HepG2 (cell line): ENCODE results near the gene BABAM2. TPM values are rescaled to one million over a fixed set of nuclear protein-coding genes. Genes with fewer than 3 reads are reported as not detected.
A peak's percentile ranks its signal among the peaks of the same experiment; 100 is the strongest.

Experiments
- CBFB ChIP-seq: sonication (generic); formaldehyde crosslinking; IDR thresholded peaks from 2 replicates; pipeline ENCODE4 v1.4.0; 2020; ENCODE audit warnings: missing genetic modification reagents
- LCORL ChIP-seq, 2 experiments: fragments of 450-650 bp in 1 of 2; sonication (generic) in 1 of 2; formaldehyde crosslinking in 1 of 2; IDR thresholded peaks; 2 replicates each; pipeline versions ENCODE4 v1.5.0 to v1.6.1; 2017 to 2020; ENCODE audit warnings: antibody characterized with exemption in 1 of 2, missing genetic modification reagents in 1 of 2
- MAZ ChIP-seq, 2 experiments: sonication (generic) in 1 of 2; formaldehyde crosslinking in 1 of 2; IDR thresholded peaks; 2 replicates each; pipeline versions ENCODE4 v1.5.0 to v1.6.1; 2012 to 2020; ENCODE audit warnings: low read depth in 2 of 2, mild to moderate bottlenecking in 2 of 2, borderline replicate concordance in 1 of 2, improper control_type of control experiment in 1 of 2, low read length in 1 of 2, missing genetic modification reagents in 1 of 2, moderate library complexity in 1 of 2
- MYC ChIP-seq: sonication (generic); formaldehyde crosslinking; IDR thresholded peaks from 2 replicates; pipeline ENCODE4 v1.9.0; 2021; ENCODE audit warnings: missing genetic modification reagents, borderline replicate concordance
- NFKB2 ChIP-seq: sonication (generic); formaldehyde crosslinking; IDR thresholded peaks from 2 replicates; pipeline ENCODE4 v1.4.0; 2020; ENCODE audit warnings: missing genetic modification reagents, borderline replicate concordance
- PAWR ChIP-seq: sonication (generic); formaldehyde crosslinking; IDR thresholded peaks from 2 replicates; pipeline ENCODE4 v1.4.0; 2020; ENCODE audit warnings: missing genetic modification reagents, mild to moderate bottlenecking, borderline replicate concordance
- TBX2 ChIP-seq: sonication (generic); formaldehyde crosslinking; IDR thresholded peaks from 2 replicates; pipeline ENCODE4 v1.5.0; 2020; ENCODE audit warnings: missing genetic modification reagents, mild to moderate bottlenecking, borderline replicate concordance
- ZNF12 ChIP-seq: sonication (generic); formaldehyde crosslinking; IDR thresholded peaks from 2 replicates; pipeline ENCODE4 v1.5.0; 2020; ENCODE audit warnings: missing genetic modification reagents
- ZNF773 ChIP-seq: sonication (generic); formaldehyde crosslinking; IDR thresholded peaks from 2 replicates; pipeline ENCODE4 v1.4.0; 2020; ENCODE audit warnings: missing genetic modification reagents, borderline replicate concordance
- polyA plus RNA-seq, 8 experiments: library from polyadenylated mRNA; depleted of rRNA in 3 of 8; stranded (reverse) in 7 of 8; unstranded in 1 of 8; fragments of >200 nt; fragmentation: Illumina TruSeq in 4 of 8; extraction: Trizol in 4 of 8; gene quantifications; 2 replicates each; pipeline versions ENCODE4 v1.2.1 to v1.2.3, GENCODE V29; 2011 to 2016; ENCODE audit warnings: low read depth in 4 of 8, missing spikeins in 1 of 8, mixed read lengths in 1 of 8; ENCODE audit not compliant: insufficient read depth in 1 of 8
- total RNA-seq, 5 experiments: library from RNA; depleted of rRNA; stranded (reverse); fragments of >200 nt; fragmentation: Illumina TruSeq; extraction: Trizol; gene quantifications; 2 replicates each; pipeline ENCODE4 v1.2.3, GENCODE V29; 2016; ENCODE audit warnings: low read depth in 1 of 5
- TF ChIP-seq, protein P1 (sequence below): sonication (generic); formaldehyde crosslinking; IDR thresholded peaks from 2 replicates; pipeline ENCODE4 v1.5.1; 2020; ENCODE audit warnings: missing genetic modification reagents, mild to moderate bottlenecking, borderline replicate concordance
- TF ChIP-seq, protein P2 (sequence below): IDR thresholded peaks from 2 replicates; pipeline ENCODE4 v1.6.1; 2016; ENCODE audit warnings: missing biosample characterization, missing genetic modification reagents, low read depth
- TF ChIP-seq, protein P3 (sequence below): sonication (generic); formaldehyde crosslinking; IDR thresholded peaks from 2 replicates; pipeline ENCODE4 v1.4.0; 2020; ENCODE audit warnings: missing genetic modification reagents
- TF ChIP-seq, protein P4 (sequence below): sonication (generic); formaldehyde crosslinking; IDR thresholded peaks from 2 replicates; pipeline ENCODE4 v1.4.0; 2020; ENCODE audit warnings: missing genetic modification reagents, borderline replicate concordance
- TF ChIP-seq, protein P5 (sequence below): IDR thresholded peaks from 2 replicates; pipeline ENCODE4 v1.6.1; 2018; ENCODE audit warnings: missing genetic modification reagents, mild to moderate bottlenecking, missing compliant biosample characterization

BABAM2 gene
- total and polyA plus RNA-seq, 2 of the 13 experiments (the other 11 are each of a cell fraction or from before 2014, with no cell fraction given), result 24.9 to 28.0 TPM

DNA sequence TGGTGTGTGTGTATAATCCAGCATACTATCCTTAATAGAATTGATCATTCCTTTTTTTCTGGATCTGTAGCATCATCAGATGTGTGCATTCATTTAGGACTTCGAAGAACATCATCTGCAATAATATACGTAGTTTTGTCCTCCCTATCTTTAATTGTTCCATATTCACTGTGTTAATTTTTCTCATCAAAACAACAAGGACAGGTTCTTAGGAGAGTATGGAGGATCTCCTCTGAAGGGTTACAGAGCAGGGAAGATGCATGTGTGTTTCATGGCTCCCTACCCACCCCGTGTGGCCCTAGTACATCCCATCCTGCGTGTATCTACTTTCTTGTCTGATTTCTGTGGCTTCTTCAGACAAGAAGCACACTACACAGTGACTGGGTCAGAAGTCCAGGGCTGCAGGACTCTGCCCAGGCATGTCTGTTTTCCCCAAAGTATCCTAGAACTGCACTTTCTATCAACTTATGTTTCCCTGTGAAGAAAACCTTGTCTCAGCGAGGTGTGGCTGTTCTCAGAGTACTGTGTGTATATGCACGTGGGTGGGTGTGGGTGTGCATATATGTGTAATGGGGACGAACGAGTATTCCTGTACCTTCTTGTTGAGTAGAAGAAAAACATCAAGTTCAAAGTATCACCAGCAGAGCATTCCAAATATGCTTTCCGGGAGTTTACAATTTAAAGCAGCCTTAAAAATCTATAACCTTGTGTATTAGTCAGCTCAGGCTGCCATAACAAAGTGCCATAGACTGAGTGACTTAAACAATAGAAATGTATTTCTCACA is 281.8 kb downstream of the BABAM2 start (continued):
- TF ChIP-seq, protein P1, sequence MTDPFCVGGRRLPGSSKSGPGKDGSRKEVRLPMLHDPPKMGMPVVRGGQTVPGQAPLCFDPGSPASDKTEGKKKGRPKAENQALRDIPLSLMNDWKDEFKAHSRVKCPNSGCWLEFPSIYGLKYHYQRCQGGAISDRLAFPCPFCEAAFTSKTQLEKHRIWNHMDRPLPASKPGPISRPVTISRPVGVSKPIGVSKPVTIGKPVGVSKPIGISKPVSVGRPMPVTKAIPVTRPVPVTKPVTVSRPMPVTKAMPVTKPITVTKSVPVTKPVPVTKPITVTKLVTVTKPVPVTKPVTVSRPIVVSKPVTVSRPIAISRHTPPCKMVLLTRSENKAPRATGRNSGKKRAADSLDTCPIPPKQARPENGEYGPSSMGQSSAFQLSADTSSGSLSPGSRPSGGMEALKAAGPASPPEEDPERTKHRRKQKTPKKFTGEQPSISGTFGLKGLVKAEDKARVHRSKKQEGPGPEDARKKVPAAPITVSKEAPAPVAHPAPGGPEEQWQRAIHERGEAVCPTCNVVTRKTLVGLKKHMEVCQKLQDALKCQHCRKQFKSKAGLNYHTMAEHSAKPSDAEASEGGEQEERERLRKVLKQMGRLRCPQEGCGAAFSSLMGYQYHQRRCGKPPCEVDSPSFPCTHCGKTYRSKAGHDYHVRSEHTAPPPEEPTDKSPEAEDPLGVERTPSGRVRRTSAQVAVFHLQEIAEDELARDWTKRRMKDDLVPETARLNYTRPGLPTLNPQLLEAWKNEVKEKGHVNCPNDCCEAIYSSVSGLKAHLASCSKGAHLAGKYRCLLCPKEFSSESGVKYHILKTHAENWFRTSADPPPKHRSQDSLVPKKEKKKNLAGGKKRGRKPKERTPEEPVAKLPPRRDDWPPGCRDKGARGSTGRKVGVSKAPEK (CRISPR knock-in tag), result no peak
- TF ChIP-seq, protein P2, sequence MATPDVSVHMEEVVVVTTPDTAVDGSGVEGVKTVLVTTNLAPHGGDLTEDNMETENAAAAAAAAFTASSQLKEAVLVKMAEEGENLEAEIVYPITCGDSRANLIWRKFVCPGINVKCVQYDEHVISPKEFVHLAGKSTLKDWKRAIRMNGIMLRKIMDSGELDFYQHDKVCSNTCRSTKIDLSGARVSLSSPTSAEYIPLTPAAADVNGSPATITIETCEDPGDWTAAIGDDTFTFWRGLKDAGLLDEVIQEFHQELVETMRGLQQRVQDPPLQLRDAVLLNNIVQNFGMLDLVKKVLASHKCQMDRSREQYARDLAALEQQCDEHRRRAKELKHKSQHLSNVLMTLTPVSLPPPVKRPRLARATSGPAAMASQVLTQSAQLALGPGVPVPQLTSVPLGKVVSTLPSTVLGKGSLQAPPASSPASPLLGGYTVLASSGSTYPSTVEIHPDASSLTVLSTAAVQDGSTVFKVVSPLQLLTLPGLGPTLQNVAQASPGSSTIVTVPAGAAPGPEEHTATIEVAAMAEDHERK (CRISPR knock-in tag), result no peak
- TF ChIP-seq TBX2 (CRISPR knock-in tag), result peak; percentile 47
- TF ChIP-seq NFKB2 (CRISPR knock-in tag), result no peak
- no peak for TF ChIP-seq MYC
- no peak for TF ChIP-seq LCORL (IDR thresholded peaks at IDR 0.05)
- no peak for TF ChIP-seq LCORL (CRISPR knock-in tag; IDR thresholded peaks at IDR 0.05)
- TF ChIP-seq, protein P3, sequence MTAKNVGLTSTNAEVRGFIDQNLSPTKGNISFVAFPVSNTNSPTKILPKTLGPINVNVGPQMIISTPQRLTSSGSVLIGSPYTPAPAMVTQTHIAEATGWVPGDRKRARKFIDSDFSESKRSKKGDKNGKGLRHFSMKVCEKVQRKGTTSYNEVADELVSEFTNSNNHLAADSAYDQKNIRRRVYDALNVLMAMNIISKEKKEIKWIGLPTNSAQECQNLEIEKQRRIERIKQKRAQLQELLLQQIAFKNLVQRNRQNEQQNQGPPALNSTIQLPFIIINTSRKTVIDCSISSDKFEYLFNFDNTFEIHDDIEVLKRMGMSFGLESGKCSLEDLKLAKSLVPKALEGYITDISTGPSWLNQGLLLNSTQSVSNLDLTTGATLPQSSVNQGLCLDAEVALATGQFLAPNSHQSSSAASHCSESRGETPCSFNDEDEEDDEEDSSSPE (CRISPR knock-in tag), result no peak
- TF ChIP-seq PAWR (CRISPR knock-in tag), result no peak
- TF ChIP-seq MAZ (IDR thresholded peaks at IDR 0.05; ENCODE audit: borderline replicate concordance, low read depth, low read length), result no peak
- TF ChIP-seq MAZ (CRISPR knock-in tag; IDR thresholded peaks at IDR 0.05; ENCODE audit: low read depth), result no peak
- no peak for TF ChIP-seq ZNF773 (CRISPR knock-in tag)
- no peak for TF ChIP-seq CBFB
- TF ChIP-seq, protein P4, sequence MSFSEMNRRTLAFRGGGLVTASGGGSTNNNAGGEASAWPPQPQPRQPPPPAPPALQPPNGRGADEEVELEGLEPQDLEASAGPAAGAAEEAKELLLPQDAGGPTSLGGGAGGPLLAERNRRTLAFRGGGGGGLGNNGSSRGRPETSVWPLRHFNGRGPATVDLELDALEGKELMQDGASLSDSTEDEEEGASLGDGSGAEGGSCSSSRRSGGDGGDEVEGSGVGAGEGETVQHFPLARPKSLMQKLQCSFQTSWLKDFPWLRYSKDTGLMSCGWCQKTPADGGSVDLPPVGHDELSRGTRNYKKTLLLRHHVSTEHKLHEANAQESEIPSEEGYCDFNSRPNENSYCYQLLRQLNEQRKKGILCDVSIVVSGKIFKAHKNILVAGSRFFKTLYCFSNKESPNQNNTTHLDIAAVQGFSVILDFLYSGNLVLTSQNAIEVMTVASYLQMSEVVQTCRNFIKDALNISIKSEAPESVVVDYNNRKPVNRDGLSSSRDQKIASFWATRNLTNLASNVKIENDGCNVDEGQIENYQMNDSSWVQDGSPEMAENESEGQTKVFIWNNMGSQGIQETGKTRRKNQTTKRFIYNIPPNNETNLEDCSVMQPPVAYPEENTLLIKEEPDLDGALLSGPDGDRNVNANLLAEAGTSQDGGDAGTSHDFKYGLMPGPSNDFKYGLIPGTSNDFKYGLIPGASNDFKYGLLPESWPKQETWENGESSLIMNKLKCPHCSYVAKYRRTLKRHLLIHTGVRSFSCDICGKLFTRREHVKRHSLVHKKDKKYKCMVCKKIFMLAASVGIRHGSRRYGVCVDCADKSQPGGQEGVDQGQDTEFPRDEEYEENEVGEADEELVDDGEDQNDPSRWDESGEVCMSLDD (CRISPR knock-in tag), result no peak
- TF ChIP-seq, protein P5, sequence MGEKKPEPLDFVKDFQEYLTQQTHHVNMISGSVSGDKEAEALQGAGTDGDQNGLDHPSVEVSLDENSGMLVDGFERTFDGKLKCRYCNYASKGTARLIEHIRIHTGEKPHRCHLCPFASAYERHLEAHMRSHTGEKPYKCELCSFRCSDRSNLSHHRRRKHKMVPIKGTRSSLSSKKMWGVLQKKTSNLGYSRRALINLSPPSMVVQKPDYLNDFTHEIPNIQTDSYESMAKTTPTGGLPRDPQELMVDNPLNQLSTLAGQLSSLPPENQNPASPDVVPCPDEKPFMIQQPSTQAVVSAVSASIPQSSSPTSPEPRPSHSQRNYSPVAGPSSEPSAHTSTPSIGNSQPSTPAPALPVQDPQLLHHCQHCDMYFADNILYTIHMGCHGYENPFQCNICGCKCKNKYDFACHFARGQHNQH (CRISPR knock-in tag), result 0 out of 2 replicates have a peak, but pooled peaks have one; percentile 32
- peak; percentile 98 for TF ChIP-seq ZNF12 (CRISPR knock-in tag)
